H7 (cell line): ENCODE measurements around the gene MAST3. TPM values are rescaled to one million over a fixed set of nuclear protein-coding genes. Genes with fewer than 3 reads are reported as not detected.

Experiments
- DNase-seq: peaks from one replicate; pipeline ENCODE4 v3.0.0; 2012
- H3K27me3 ChIP-seq: 2 replicates; pipeline ENCODE4 v1.6.0; 2011; ENCODE audit warnings: mild to moderate bottlenecking, low read length; ENCODE audit not compliant: control insufficient read depth, insufficient read depth
- H3K36me3 ChIP-seq: replicated peaks from 2 replicates; pipeline ENCODE4 v1.5.1; 2011; ENCODE audit warnings: low read length; ENCODE audit not compliant: control insufficient read depth, insufficient read depth
- H3K4me3 ChIP-seq: 2 replicates; pipeline ENCODE4 v1.5.1; 2011; ENCODE audit warnings: low read depth, mild to moderate bottlenecking, control low read depth, low read length, moderate library complexity; ENCODE audit not compliant: insufficient read depth
- total RNA-seq: library from RNA; depleted of rRNA; stranded (reverse); fragments of >200 nt; shearing (Covaris generic); gene quantifications from 2 replicates; pipeline ENCODE4 v1.2.3, GENCODE V29; 2014

MAST3 gene
- total RNA-seq, 1 experiment from 2014 or later: 2.4 TPM

DNA sequence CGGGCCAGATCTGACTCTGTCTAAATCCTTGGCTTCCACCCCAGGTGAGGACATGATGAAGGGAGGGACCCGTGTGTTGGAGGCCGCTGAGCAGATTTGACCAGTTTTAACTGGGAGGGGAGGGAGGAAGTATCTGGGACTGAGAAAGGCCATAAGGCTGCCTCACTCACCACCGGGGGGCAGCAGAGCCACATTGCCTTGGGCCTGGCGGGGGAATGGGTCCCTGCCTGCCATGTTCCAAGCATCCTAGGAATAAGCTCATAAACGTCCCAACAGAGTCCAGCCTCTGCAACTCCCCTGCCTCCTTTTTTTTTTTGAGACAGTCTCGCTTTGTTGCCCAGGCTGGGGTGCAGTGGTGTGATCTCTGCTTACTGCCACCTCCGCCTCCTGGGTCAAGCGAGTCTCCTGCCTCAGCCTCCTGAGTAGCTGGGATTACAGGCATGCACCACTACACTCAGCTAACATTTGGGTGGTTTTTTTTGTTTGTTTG, 15.5 kb downstream of the MAST3 start:
- peak; percentile 91 for DNase-seq
- no peaks in the 10 kb centered on the region for H3K36me3 ChIP-seq
- no peak overlapping the region for H3K4me3 ChIP-seq
- peaks cover 26% of the 10 kb centered on the region for H3K27me3 ChIP-seq

DNA sequence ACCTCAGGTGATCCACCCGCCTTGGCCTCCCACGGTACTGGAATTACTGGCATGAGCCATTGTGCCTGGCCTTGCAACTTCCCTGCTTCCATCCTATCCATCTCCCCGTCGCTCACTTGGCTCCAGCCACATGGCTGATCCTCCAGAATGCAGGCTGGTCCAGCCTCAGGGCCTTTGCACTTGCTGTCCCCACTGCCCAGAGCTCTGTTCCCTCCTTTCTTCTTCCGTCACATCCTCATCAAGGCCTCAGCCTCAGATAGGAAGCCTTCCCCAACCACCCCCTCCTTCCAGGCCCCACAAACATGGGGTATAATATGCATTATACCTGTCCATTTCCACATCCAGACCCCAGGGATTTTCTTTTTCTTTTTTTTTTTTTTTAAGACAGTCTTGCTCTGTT, 16.2 kb downstream of the MAST3 start:
- no peaks in the 10 kb centered on the region for H3K36me3 ChIP-seq
- no peak overlapping the region for H3K4me3 ChIP-seq
- H3K27me3 ChIP-seq: peaks cover 31% of the 10 kb centered on the region
- no peak for DNase-seq

DNA sequence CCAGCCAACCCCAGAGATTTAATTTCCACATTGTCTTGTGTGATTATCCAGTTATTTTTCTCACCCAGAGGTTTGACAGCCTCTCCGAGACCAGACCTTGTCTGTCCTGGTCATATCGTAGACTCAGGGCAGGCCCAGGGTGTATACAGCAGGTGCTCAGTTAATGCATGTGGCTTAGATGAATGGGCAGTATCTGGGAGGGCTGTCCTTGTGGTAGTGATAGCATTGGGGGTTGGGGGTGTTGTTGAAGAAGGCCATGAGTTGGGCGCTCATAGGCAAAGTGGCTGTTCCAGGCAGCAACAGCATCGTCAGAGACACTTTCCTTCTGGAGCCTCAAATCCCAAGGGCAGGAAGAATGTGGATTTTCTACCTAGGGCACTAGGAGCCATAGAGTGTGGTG, 16.9 kb downstream of the MAST3 start:
- no peak for DNase-seq
- Histone ChIP-seq H3K27me3 (peaks cover 25% of the 10 kb centered on the region), H3K36me3 (no peaks in the 10 kb centered on the region), H3K4me3 (no peak overlapping the region)

DNA sequence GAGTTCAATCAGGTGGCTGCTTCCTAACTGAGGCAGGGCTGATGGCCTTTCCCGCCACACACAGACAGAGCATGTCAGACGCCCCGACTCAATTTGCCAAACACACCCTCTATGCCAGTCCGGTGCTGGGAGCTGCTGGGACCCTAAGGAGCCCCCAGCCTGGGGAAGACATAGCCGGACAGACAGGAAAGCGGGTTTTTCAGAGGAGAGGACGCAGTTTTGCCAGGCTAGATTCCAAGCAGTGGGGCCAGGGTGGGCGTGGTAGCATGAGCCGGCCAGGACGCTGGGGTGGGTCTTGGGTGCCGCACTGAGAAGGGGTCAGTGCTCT, 19.8 kb downstream of the MAST3 start:
- Histone ChIP-seq H3K36me3 (no peaks in the 10 kb centered on the region; the same call in 1 of the 2 replicates), H3K27me3 (peaks cover 8% of the 10 kb centered on the region; the same call in 1 of the 2 replicates), H3K4me3 (peak overlapping the region; percentile 20; the same call in 1 of the 2 replicates)
- no peak for DNase-seq

DNA sequence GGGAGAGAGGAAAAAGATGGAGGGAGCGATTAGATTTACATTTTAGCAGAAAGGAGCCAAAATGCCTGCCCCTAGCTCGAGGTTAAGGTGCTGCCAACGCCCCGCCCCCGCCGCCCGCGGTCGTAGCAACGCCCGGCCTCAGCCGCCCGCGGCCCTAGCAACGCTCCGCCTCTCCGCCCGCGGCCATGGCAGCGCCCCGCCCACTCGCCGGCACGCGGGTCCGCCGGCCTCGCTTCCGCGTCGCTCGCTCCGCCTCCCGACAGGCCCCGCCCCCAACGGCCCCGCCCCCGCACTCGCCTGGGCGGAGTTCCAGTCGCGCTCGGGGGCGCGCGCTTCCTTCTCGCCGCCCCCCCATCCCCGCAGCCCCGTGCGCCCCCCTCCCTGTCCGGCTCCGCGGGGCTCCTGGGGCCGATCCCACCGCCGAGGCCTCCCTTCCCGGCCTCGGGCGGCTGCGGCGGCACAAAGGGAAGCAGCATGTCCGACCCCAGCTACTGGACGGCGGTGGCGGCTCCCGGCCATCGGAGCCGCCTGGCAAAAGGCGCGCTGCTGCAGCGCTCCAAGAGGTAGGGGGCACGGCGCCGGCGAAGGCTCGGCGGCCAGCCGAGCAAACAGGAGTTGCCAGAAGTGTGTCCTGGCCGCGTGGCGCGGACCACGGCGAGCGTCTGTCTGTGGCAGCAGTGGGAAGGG, 20.3 kb downstream of the MAST3 start:
- peak; percentile 100 for DNase-seq
- Histone ChIP-seq H3K4me3 (peak overlapping the region; percentile 67), H3K27me3 (peaks cover 8% of the 10 kb centered on the region; the same call in 1 of the 2 replicates), H3K36me3 (no peaks in the 10 kb centered on the region; the same call in none of the 2 replicates)

DNA sequence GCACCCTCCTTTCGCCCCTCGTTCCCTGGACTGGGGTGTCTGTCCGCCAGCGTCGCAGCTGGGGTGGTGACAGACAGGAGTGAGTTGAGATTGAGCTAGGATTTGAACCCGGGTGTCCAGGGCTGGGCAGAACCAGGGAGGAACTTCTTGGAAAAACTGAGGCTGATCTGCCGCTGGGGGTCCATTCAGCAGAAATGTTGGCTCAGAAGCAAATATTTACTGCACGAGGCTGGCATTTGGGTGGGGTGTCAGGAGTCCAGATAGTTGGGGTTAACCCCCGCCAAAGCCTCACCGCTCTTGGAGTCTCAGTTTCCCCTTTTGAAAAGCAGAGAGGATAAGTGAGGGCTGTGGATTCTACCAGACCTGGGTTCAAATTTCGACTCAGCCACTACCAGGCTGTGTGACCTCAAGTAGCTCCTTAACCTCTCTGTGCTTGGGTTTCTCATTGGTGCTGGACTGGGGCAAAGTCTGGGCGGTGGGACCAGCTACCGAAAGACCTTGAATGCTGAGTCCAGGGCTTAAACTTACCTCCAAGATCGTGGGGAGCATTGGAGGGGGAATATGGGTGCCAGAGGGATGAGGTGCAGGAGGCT, 20.9 kb downstream of the MAST3 start:
- Histone ChIP-seq H3K4me3 (peak overlapping the region; percentile 67), H3K36me3 (no peaks in the 10 kb centered on the region; the same call in none of the 2 replicates), H3K27me3 (peaks cover 8% of the 10 kb centered on the region; the same call in 1 of the 2 replicates)
- no peak for DNase-seq

DNA sequence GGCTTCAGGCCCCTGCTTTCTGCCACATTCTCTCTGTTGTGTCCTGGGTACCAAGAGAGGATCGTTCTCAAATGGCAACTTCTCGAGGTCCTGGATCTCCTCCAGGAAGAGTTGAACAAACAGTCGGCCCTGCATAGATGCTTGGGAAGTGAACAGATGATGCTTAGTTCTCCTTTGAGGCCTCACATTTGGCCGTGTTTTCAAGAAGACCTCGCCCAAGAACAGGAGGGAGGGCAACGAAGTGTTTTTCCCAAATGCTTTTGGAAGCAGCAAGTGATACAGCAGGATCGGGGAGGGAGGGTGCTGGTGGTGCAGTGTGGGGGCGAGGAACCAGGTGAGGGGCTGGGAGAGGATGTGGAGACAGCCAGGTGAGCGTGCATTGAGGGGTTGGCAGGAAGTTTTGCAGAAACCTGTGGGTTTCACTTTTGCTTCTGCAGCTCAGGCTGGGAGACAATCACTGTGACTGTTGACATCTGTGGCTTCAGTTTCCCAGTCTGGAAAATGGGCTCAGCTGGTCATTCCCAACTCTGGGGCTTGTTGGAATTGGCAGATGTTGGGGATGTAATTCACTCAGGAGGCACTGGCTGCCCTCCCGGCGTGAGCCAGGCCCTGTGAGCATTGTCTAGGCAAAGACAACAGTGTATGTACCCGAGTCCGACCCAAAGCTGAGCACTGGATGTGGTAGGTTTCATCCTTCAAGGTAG, 21.6 kb downstream of the MAST3 start:
- H3K27me3 ChIP-seq: peaks cover 8% of the 10 kb centered on the region; the same call in 1 of the 2 replicates
- H3K36me3 ChIP-seq: peaks cover 2% of the 10 kb centered on the region
- DNase-seq: peak; percentile 43
- no peak overlapping the region for H3K4me3 ChIP-seq

DNA sequence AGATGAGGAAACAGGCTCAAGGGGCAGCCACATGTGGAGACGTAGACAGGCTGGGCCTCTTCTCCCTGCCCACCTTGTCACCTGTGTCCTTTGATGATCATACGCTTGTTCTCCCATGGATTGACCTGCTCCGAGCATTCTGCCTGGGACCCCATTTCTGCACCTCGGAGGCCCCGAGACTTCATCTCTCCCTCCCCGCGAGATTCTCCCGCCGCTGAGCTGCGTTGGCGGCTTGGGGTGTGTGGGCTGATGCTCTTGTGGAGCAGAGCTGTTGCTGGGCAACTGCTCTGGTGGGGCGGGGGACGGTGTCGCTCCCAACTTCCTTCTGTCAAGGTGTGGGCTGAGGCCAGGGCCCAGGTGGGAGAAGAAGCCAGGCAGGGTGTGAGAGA, 22.1 kb downstream of the MAST3 start:
- Histone ChIP-seq H3K27me3 (peaks cover 8% of the 10 kb centered on the region; the same call in 1 of the 2 replicates), H3K4me3 (no peak overlapping the region), H3K36me3 (peaks cover 3% of the 10 kb centered on the region)
- peak; percentile 55 for DNase-seq

DNA sequence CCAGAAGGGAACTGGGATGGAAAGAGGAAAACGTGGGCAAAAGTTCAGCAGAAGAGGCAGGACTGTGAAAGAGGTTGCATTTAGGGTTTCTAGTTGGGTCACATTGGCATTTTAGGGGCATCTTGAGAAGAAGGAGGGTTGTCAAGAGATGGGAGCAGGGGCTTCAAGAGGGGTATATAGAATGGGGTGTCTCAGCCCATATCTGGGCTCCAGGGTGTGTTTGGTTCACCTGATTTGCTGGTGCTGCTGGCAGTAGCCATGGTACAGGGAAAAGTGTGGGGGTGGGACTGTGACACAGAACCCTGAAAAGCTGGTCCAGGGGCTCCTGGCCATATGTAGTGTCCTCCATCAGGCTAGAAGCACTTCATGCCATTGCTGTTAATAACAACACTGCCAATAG, 22.5 kb downstream of the MAST3 start:
- no peak overlapping the region for H3K4me3 ChIP-seq
- peak; percentile 33 for DNase-seq
- H3K36me3 ChIP-seq: peaks cover 3% of the 10 kb centered on the region
- H3K27me3 ChIP-seq: peaks cover 8% of the 10 kb centered on the region; the same call in 1 of the 2 replicates

DNA sequence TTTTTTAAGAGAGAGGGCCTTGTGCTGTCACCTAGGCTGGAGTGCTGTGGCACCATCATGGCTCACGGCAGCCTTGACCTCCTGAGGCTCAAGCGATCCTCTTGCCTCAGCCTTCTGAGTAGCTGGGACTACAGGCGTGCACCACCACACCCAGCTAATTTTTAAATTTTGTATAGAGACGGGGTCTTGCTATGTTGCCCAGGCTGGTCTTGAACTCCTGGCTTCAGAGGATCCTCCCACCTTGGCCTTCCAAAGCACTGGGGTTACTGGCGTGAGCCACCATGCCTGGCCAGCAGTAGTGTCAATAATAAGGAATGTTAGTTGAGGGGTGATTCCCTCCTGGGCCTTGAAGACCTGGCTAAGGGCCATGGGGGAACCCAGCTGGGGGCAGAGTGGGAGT, 23.6 kb downstream of the MAST3 start:
- H3K4me3 ChIP-seq: no peak overlapping the region
- H3K27me3 ChIP-seq: peaks cover 8% of the 10 kb centered on the region; the same call in 1 of the 2 replicates
- peaks cover 3% of the 10 kb centered on the region for H3K36me3 ChIP-seq
- no peak for DNase-seq

DNA sequence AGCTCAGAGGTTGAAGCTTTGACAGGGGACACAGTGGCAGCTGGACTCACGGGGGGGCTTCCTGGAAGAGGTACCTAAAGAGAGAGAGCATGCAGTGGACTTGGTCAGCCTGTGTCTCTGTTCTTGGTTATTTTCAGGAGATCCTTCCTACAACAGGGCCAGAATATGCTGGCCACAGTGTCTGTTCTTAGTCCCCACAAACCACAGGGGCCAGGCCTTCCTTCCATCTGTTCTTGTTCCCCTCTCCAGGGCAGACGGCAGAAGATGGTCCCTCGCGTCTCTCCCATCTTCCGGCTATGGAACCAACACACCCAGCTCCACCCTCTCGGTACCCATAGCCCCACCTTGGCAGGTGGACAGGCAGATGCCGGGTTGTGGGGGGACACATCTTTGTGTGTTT, 24.8 kb downstream of the MAST3 start:
- peaks cover 8% of the 10 kb centered on the region; the same call in 1 of the 2 replicates for H3K27me3 ChIP-seq
- peaks cover 3% of the 10 kb centered on the region for H3K36me3 ChIP-seq
- peak; percentile 32 for DNase-seq
- H3K4me3 ChIP-seq: no peak overlapping the region

DNA sequence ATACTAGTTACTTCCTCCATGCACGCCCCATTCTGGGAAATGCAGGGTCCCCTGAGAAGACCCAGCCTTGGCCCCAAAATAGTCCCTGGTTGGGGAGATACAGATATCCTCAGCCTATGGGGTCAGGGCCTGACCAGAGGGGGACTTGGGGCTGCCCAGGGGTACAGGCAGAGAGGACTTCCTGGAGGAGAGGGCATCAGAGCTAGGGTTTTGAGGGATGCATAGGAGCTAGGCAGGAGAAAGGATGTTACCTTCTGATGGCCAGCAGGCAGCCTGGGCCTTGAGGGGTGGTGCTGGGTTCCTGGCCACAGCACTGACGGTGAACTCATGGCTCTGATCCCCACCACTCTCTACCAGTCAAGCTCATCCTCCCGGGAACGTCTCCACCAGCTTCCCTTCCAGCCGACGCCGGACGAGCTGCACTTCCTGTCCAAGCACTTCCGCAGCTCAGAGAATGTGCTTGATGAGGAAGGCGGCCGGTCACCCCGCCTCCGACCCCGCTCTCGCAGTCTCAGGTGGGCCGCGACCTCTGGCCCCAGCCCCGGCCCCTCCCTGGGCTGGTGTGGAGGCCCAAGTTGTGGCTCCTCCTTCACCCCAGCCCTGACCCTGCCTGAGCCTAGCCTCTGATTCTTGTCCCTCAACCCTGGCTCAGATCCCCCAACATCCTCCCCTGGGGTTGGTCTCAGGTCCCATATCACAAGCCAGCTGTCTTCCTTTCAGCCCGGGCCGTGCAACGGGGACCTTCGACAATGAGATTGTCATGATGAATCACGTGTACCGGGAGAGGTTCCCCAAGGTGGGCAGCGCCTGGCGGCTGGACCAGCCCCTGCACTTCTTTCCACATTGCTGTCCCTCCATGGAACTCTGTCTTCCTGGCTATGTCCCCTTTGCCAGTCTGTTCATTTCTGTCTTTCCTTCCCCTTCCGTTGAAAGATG, 25.6 kb downstream of the MAST3 start:
- peak; percentile 47 for DNase-seq
- Histone ChIP-seq H3K27me3 (peaks cover 8% of the 10 kb centered on the region; the same call in 1 of the 2 replicates), H3K4me3 (no peak overlapping the region), H3K36me3 (peaks cover 3% of the 10 kb centered on the region)

DNA sequence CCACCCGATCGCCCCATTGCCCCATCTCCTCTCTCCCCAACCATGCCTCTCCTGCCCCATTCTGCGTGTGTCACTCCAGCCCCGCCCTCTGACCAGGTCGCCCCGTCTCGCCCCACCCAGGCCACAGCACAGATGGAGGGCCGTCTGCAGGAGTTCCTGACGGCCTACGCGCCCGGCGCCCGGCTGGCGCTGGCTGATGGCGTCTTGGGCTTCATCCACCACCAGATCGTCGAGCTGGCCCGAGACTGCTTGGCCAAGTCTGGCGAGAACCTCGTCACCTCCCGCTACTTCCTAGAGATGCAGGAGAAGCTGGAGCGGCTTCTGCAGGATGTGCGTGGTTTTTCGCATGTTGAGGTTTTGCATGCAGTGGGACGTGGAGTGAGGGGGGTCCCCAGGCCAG, 26.2 kb downstream of the MAST3 start:
- DNase-seq: peak; percentile 52
- Histone ChIP-seq H3K27me3 (0 out of 2 replicates have a peak, but pooled peaks cover under 1% of the 10 kb centered on the region), H3K36me3 (peaks cover 4% of the 10 kb centered on the region), H3K4me3 (no peak overlapping the region)

DNA sequence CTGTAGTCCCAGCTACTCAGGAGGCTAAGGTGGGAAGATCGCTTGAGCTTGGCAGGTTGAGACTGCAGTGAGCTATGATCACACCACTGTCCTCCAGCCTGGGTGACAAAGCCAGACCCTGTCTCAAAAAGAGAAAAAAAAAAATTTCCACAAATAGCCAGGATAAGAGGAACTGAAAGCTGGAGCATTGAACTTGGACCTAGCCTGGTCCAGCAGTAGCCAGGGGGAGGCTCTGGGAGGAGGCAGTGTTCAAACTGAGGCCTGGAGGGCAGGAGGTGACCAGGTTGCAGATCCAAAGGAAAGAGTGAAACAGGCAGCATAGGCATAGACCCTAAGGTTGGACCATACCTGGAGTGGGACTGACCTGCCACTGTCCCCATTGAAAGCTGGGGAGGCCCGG, 28.5 kb downstream of the MAST3 start:
- Histone ChIP-seq H3K36me3 (peaks cover 8% of the 10 kb centered on the region), H3K4me3 (no peak overlapping the region), H3K27me3 (no peaks in the 10 kb centered on the region)
- DNase-seq: no peak
